GM12872 (cell line): ENCODE results near the gene FILIP1L.
A peak's percentile ranks its signal among the peaks of the same experiment; 100 is the strongest.

Experiments used
- TF ChIP-seq, protein P1 (sequence below): IDR thresholded peaks from 3 replicates; pipeline ENCODE4 v1.5.1; 2011; ENCODE audit warnings: low read depth, mild to moderate bottlenecking, low read length, moderate library complexity; ENCODE audit not compliant: insufficient read depth

The FILIP1L gene

GRCh38 chr3:99843590-99844258 lies 270.6 kb downstream of the FILIP1L start:
- TF ChIP-seq, protein P1, sequence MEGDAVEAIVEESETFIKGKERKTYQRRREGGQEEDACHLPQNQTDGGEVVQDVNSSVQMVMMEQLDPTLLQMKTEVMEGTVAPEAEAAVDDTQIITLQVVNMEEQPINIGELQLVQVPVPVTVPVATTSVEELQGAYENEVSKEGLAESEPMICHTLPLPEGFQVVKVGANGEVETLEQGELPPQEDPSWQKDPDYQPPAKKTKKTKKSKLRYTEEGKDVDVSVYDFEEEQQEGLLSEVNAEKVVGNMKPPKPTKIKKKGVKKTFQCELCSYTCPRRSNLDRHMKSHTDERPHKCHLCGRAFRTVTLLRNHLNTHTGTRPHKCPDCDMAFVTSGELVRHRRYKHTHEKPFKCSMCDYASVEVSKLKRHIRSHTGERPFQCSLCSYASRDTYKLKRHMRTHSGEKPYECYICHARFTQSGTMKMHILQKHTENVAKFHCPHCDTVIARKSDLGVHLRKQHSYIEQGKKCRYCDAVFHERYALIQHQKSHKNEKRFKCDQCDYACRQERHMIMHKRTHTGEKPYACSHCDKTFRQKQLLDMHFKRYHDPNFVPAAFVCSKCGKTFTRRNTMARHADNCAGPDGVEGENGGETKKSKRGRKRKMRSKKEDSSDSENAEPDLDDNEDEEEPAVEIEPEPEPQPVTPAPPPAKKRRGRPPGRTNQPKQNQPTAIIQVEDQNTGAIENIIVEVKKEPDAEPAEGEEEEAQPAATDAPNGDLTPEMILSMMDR, result no peak

DNA sequence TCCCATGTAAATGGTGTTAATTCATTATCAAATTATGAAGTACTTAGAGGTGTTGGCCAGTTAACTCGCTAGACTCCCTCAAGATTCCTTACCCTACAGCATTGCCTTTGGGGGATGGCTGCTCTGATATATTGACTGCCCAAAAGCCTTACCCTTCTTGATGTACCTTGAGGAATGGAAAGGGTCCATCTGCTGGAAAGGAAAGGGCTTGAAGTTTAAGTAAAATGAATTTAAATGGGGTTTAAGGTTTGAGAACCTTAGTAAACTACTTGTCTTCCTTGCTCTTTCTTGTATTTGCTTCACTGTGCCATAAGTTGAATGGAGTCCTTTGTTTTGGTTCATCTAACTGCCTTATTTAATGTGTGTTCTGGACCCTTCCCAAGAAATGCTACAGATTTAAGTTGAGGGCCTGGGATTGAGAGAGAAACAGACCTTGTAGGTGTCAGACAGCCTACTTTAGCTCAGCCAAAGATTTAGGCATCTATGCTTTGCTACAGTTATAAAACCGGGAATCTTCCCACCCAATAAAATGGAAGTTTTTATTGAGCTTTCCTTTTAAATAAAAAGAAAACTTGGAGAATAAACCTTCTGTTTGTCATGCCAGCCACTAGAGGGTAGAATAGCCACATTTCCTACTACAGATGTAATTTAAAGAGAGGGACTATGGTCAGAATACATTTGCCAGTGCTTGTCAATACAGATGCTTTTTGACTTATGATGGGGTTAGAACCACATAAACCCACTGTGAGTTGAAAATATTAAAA lies 271.3 kb downstream of the FILIP1L start:
- TF ChIP-seq, protein P1, result peak; percentile 57

- TF ChIP-seq, protein P1, result no peak
Measured at GRCh38 chr3:99839613-99840012, 274.7 kb downstream of the FILIP1L start.

GRCh38 chr3:99838755-99839154 lies 275.5 kb downstream of the FILIP1L start:
- TF ChIP-seq, protein P1, result no peak

DNA sequence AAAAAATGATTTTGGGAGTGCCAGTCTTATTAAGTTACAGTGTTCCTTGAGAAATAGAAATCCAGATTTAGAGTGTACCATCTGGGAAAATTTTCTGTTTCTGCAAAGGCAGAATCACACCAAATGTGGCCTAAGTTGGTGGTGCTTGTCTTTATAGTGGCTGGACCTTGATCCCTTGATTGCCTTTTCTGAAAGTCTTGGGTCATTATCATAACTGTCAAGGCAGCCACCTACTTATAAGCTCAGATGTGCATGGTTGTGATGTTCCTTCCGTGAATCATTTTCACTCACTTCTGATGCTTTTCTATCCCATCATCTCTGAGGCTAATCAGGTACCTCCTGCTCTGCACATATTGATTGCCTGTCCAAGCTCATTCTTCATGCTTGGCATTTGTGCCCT lies 276.6 kb downstream of the FILIP1L start:
- TF ChIP-seq, protein P1, result no peak

DNA sequence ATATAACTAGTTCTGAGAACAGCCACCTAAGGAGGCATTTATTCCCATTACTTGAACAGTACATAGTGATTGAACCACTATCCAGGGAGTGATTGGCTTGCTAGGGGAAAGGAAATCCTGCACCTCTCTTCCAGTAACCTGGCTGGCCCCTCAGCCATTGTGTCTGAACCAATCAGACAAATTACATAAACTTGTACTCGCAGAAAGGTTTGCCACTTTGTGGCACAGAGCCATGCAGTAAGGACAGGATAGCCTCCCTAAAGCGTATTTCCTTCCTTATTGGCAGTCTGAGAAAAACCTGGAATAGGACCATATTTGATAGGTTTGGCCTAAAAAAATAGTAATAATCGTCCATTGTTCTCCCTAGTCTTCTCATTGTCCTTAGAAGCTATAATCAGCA lies 277.6 kb downstream of the FILIP1L start:
- TF ChIP-seq, protein P1, result no peak

GRCh38 chr3:99834211-99834957 lies 279.9 kb downstream of the FILIP1L start:
- TF ChIP-seq, protein P1, result no peak
